GM12878 (cell line): ENCODE results near the gene ABCB10. TPM values are rescaled to one million over a fixed set of nuclear protein-coding genes. Genes with fewer than 3 reads are reported as not detected.

Experiments used
- BACH1 ChIP-seq: fragments of 450-650 bp; IDR thresholded peaks from 2 replicates; pipeline ENCODE4 v1.6.1; 2017; ENCODE audit warnings: mild to moderate bottlenecking, borderline replicate concordance
- BHLHE40 ChIP-seq, 2 experiments: fragments of 450-650 bp in 1 of 2; IDR thresholded peaks; 2 replicates each; pipeline ENCODE4 v1.6.1; 2011 to 2017; ENCODE audit warnings: low read depth in 2 of 2, borderline replicate concordance in 1 of 2, improper control_type of control experiment in 1 of 2, low read length in 1 of 2, mild to moderate bottlenecking in 1 of 2
- CBFB ChIP-seq: IDR thresholded peaks from 2 replicates; pipeline ENCODE4 v1.6.1; 2016; ENCODE audit warnings: antibody characterized with exemption, low read depth
- EED ChIP-seq: sonication (generic); IDR thresholded peaks from 2 replicates; pipeline ENCODE4 v1.6.1; 2016; ENCODE audit warnings: antibody characterized with exemption, low read depth
- HDAC6 ChIP-seq: fragments of 200-600 bp; sonication (generic); IDR thresholded peaks from one replicate; pipeline ENCODE4 v1.8.0; 2017; ENCODE audit warnings: antibody characterized with exemption; ENCODE audit not compliant: unreplicated experiment
- JUND ChIP-seq: IDR thresholded peaks from 2 replicates; pipeline ENCODE4 v1.6.1; 2012; ENCODE audit warnings: low read depth, mild to moderate bottlenecking, low read length, improper control_type of control experiment, moderate library complexity
- LARP7 ChIP-seq: fragments of 450-650 bp; IDR thresholded peaks from 2 replicates; pipeline ENCODE4 v1.6.1; 2017; ENCODE audit warnings: mild to moderate bottlenecking
- MEF2B ChIP-seq: fragments of 450-650 bp; IDR thresholded peaks from 2 replicates; pipeline ENCODE4 v1.6.1; 2018; ENCODE audit warnings: mild to moderate bottlenecking, moderate library complexity; ENCODE audit not compliant: partially characterized antibody, poor library complexity, severe bottlenecking
- MLLT1 ChIP-seq: fragments of 450-650 bp; IDR thresholded peaks from 2 replicates; pipeline ENCODE4 v1.6.1; 2016; ENCODE audit warnings: mild to moderate bottlenecking
- NBN ChIP-seq: fragments of 450-650 bp; IDR thresholded peaks from 2 replicates; pipeline ENCODE4 v1.6.1; 2016
- PBX3 ChIP-seq: IDR thresholded peaks from 2 replicates; pipeline ENCODE4 v1.6.1; 2011; ENCODE audit warnings: mild to moderate bottlenecking, low read depth, low read length, moderate library complexity; ENCODE audit not compliant: insufficient replicate concordance
- POLR2AphosphoS2 ChIP-seq: IDR thresholded peaks from 2 replicates; pipeline ENCODE4 v1.6.1; 2011; ENCODE audit warnings: low read depth, mild to moderate bottlenecking, low read length, improper control_type of control experiment, moderate library complexity
- RBBP5 ChIP-seq: fragments of 200-600 bp; sonication (generic); conservative IDR thresholded peaks from 2 replicates; pipeline ENCODE4 v1.6.1; 2016
- RELB ChIP-seq: fragments of 450-650 bp; IDR thresholded peaks from 2 replicates; pipeline ENCODE4 v1.6.1; 2017; ENCODE audit warnings: low read depth, mild to moderate bottlenecking, moderate library complexity
- TAF1 ChIP-seq: IDR thresholded peaks from 2 replicates; pipeline ENCODE4 v1.6.1; 2011; ENCODE audit warnings: mild to moderate bottlenecking, low read depth, low read length, borderline replicate concordance
- TARDBP ChIP-seq: IDR thresholded peaks from 2 replicates; pipeline ENCODE4 v1.6.1; 2016; ENCODE audit warnings: borderline replicate concordance
- ZSCAN29 ChIP-seq: fragments of 450-650 bp; IDR thresholded peaks from 2 replicates; pipeline ENCODE4 v1.6.1; 2017; ENCODE audit warnings: mild to moderate bottlenecking, moderate library complexity
- polyA plus RNA-seq, 11 experiments: library from polyadenylated mRNA; depleted of rRNA in 4 of 11; unstranded in 6 of 11; stranded (reverse) in 5 of 11; fragments of >200 nt; fragmentation: Nextera tagmentation in 4 of 11; fragmentation: Illumina TruSeq in 1 of 11; extraction: Ambion mirVana in 4 of 11; extraction: Trizol in 1 of 11; gene quantifications; 1 replicate in 1 of 11; 2 replicates in 10 of 11; pipeline versions ENCODE4 v1.2.1 to v1.2.3, GENCODE V29; 2011 to 2016; ENCODE audit warnings: inconsistent platforms in 2 of 11, missing spikeins in 2 of 11, low read depth in 1 of 11
- total RNA-seq, 4 experiments: library from RNA; depleted of rRNA in 3 of 4; stranded (reverse); fragments of >200 nt in 3 of 4; fragmentation: Illumina TruSeq in 1 of 4; extraction: Trizol in 1 of 4; gene quantifications; 2 replicates each; pipeline versions ENCODE4 v1.2.1 to v1.2.3, GENCODE V29; 2013 to 2021
- TF ChIP-seq, protein P1 (sequence below), 3 experiments: IDR thresholded peaks in 2 of 3; conservative IDR thresholded peaks in 1 of 3; 2 replicates each; pipeline ENCODE4 v1.5.1; 2011; ENCODE audit warnings: low read depth in 3 of 3, low read length in 3 of 3, mild to moderate bottlenecking in 3 of 3, control low read depth in 2 of 3, moderate library complexity in 2 of 3, inconsistent platforms in 1 of 3, mixed read lengths in 1 of 3; ENCODE audit not compliant: control insufficient read depth in 2 of 3, insufficient read depth in 1 of 3; ENCODE audit errors: extremely low read depth in 1 of 3
- TF ChIP-seq, protein P2 (sequence below): IDR thresholded peaks from 2 replicates; pipeline ENCODE4 v1.6.1; 2012; ENCODE audit warnings: low read depth, low read length, improper control_type of control experiment

Gene ABCB10
- total and polyA plus RNA-seq, 10 of the 15 experiments (the other 5 are each of a cell fraction or from before 2014, with no cell fraction given) = 8.0 to 30.5 (median 16.7) TPM

DNA sequence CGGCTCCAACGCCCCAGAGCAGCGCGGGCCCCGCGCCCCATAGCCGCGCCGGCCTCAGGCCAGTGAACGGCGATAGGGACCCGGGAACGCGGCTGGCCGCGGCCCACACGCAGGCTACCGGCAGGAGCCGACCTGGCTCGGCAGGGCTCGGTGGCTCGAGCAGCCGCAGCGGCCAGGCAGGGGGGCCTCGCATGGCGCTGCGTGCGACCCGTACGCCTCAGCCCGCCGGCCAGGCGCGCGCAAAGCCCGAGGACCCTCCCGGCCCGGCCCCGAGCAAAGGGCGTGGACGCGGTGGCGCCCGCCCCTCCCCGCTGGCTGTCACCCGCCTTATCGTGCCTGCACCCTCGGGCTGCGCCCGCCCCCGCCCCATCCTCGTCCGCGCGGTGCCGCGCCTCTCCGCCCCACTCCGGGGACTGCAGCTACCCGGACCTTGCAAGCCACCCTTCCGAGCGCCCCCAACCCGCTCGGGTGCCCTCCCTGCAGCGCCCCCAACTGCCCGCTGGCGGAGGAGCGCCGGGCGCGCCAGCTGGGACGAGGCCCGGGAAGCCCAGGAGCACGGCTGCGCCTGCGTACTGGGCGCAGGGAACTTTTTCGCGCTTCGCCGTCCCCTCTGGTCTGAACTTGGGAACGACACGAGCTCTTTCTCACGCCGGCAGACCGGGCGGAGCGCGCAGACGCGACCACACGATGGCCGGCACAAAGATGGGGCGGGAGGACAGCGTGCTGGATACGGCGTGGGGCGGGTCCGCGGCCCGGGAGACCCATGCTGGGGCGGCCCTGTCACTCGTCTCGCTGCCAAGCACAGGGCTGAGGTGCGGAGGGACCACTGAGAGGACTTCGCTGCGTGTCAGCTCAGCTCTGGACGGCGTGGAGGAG lies at the start of gene ABCB10 (continued):
- TF ChIP-seq MEF2B = peak; percentile 27
- peak; percentile 10 for TF ChIP-seq HDAC6
- no peak for TF ChIP-seq POLR2AphosphoS2
- TF ChIP-seq, protein P1, sequence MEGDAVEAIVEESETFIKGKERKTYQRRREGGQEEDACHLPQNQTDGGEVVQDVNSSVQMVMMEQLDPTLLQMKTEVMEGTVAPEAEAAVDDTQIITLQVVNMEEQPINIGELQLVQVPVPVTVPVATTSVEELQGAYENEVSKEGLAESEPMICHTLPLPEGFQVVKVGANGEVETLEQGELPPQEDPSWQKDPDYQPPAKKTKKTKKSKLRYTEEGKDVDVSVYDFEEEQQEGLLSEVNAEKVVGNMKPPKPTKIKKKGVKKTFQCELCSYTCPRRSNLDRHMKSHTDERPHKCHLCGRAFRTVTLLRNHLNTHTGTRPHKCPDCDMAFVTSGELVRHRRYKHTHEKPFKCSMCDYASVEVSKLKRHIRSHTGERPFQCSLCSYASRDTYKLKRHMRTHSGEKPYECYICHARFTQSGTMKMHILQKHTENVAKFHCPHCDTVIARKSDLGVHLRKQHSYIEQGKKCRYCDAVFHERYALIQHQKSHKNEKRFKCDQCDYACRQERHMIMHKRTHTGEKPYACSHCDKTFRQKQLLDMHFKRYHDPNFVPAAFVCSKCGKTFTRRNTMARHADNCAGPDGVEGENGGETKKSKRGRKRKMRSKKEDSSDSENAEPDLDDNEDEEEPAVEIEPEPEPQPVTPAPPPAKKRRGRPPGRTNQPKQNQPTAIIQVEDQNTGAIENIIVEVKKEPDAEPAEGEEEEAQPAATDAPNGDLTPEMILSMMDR (IDR thresholded peaks at IDR 0.05 in 2 of 3, conservative IDR thresholded peaks at IDR 0.05 in 1 of 3; ENCODE audit: control insufficient read depth in 2 of 3, extremely low read depth in 1 of 3, insufficient read depth in 1 of 3, low read depth in 3 of 3, low read length in 3 of 3) = peak; percentile 69 to 89 (median 76); a peak in 5 of 6 replicates
- peak; percentile 35 for TF ChIP-seq PBX3
- peak; percentile 72; the same call in 1 of the 2 replicates for TF ChIP-seq LARP7
- TF ChIP-seq MLLT1 = peak; percentile 100
- TF ChIP-seq CBFB = 0 out of 2 replicates have a peak, but pooled peaks have one; percentile 17
- TF ChIP-seq EED = peak; percentile 78
- peak; percentile 95 for TF ChIP-seq RELB
- TF ChIP-seq BACH1 = peak; percentile 53; the same call in 1 of the 2 replicates
- peak; percentile 44; the same call in 1 of the 2 replicates for TF ChIP-seq TAF1
- TF ChIP-seq NBN = peak; percentile 84
- TF ChIP-seq ZSCAN29 = peak; percentile 29; the same call in 1 of the 2 replicates
- TF ChIP-seq BHLHE40 (IDR thresholded peaks at IDR 0.05; ENCODE audit: borderline replicate concordance in 1 of 2, low read depth in 2 of 2, low read length in 1 of 2) = peak in 1 of 2 experiments; percentile 75; a peak in 2 of 4 replicates
- no peak for TF ChIP-seq RBBP5
- TF ChIP-seq JUND = 0 out of 2 replicates have a peak, but pooled peaks have one; percentile 21
- TF ChIP-seq, protein P2, sequence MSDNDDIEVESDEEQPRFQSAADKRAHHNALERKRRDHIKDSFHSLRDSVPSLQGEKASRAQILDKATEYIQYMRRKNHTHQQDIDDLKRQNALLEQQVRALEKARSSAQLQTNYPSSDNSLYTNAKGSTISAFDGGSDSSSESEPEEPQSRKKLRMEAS = peak; percentile 95
- no peak for TF ChIP-seq TARDBP
